EL (cell line): ENCODE data around the gene RIN3.
"Not testable (repeated sequence)": the region's sequence is repeated elsewhere in the genome, so short reads cannot be mapped to it uniquely, and the experiment has no call there.

ENCODE experiments used
- DNase-seq: peaks from one replicate; pipeline ENCODE4 v3.0.0-alpha.2; 2016

Gene RIN3

DNA sequence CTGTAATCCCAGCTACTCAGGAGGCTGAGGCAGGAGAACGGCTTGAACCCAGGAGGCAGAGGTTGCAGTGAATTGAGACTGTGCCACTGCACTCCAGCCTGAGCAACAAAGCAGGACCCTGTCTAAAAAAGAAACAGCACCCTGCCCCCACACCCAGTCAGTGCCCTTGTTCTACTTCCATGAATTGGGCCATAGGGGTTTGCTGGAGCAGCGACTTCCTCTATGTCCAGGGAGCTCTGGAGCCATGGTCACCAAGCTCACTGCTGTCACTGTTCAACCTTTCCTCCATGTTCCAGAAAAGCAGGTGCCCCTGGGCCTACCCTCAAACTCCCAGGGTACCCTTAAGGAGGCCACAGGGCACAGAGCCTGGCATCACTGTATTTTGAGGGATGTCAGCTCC, 116.8 kb downstream of the RIN3 start:
- DNase-seq, result no peak

DNA sequence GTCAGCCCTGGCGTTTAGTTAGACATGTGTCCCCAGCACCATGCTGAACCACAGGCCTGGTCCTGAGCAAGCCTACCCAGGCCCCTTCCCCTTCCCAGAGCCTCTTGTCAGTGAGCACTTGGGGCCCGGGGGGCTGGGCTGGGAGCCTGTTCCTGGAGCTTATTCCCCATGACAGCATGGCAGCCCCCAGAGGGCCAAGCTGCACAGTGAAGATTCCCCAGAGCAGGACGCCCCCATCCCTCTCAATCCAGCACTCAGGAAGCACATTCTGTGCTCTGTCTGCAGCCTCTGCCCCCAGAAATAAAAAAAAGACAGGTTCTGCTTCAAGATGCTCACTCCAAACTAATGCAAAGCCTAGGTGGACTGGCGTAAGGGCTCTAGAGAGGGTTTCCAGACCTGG, 117.5 kb downstream of the RIN3 start:
- DNase-seq, result no peak

- no peak for DNase-seq
Measured at GRCh38 chr14:92632546-92633273, 119.1 kb downstream of the RIN3 start.

DNA sequence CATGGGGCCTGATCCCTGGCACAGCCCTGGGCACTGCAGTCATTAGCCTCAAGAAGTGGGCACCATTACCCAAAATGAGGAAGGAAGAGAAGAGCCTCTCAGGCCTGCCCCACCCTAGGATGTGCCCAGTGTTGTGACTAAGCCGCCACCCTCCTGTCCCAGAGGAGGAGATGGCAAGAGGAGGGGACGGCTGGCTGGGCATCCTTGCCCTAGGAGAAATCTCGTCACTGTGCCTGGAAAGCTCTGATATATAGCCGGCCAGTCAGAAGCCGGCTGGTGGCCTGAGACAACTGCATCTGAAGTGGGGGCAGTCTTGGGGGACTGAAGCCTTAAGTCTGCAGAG, 119.7 kb downstream of the RIN3 start:
- no peak for DNase-seq

DNA sequence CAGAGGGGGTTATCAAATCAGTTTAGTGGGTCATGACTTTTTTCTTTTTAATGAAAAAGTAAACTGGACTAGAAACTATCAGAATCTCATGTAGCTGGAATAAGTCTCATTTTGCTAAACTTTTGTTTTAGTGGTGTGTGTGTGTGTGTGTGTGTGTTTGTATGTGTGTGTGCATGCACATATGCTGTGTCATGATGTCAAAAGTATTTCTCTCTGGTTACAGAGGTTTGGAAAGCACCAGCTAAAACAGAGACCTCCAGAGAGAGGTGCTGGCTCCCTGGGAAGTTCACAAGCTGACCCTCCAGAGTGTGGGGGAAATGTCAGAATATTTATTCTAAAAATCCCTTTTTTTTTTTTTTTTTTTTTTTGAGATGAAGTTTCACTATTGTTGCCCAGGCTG, 120.1 kb downstream of the RIN3 start:
- DNase-seq, result no peak

DNA sequence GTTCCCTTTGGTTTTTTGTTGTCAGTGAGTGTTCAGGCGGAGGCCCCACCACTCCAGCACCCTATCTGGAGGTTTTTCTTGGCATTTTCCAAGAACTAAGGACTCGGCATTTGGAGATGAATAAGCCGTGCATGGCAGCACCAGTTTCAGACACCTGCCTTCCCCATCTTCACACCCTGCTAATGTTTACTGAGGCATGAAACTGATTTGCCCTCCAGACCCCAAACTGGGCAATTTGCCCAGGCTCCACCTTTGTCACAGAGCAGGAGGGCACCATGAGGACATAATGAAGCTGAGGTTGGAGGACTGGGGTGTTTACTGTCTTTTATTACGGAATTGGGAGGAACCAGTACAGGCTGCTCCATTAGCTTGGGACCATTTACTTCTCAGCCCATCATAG, 121.5 kb downstream of the RIN3 start:
- no peak for DNase-seq

DNA sequence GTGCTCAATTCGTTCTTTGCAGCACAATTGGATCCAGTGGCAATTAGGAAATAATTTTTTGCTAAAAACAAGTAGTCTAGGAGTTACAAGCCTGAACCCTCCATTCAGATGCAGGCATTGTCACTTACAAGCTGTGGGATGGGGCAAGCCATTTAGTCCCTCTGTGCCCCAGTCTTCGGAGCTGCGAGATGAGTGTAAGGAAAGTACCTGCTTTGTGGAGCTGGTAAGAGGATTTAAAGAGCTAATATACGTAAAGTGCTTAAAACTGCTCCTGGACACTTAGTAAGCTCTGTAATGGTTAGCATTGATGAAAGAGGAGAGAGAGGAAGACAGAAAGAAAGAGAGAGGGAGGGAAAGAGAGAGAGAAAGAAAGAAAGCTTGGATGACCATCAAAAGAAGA, 122.3 kb downstream of the RIN3 start:
- DNase-seq, result no peak

DNA sequence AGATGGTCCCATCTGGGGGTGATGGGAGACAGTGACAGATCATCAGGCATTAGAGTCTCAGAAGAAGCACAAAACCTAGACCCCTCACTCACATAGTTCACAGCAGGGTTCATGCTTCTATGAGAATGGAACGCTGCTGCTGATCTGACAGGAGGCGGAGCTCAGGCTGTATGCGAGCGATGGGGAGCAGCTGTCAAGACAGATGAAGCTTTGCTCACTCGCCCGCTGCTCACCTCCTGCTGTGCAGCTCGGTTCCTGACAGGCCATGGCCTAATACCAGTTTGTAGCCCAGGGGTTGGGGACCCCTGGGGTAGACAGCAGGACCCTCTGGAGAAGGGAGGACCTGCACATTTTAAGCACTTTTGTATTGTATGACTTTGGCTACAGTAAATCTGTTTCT, 123.6 kb downstream of the RIN3 start:
- DNase-seq, result no peak

GRCh38 chr14:92637864-92638263, 124.3 kb downstream of the RIN3 start:
- no peak for DNase-seq

DNA sequence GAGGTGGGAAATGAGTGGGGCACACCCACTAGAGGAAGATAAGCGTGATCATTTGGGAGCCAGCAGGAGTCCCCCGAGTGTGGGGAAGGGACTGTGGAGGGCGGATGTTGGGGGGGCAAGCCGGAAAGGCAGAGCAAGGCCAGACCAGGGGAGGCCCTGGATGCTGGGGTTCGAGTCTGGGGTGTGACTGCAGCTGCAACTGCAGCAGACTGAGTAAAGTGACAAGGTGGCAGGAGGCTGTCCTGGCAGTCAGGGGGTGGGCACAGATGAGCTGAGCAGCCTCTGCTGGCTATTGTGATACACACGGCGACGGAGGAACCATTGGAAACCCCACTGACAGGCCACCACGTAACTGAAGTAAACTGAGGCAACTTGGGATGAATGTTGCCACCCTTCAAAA, 124.7 kb downstream of the RIN3 start:
- no peak for DNase-seq

DNA sequence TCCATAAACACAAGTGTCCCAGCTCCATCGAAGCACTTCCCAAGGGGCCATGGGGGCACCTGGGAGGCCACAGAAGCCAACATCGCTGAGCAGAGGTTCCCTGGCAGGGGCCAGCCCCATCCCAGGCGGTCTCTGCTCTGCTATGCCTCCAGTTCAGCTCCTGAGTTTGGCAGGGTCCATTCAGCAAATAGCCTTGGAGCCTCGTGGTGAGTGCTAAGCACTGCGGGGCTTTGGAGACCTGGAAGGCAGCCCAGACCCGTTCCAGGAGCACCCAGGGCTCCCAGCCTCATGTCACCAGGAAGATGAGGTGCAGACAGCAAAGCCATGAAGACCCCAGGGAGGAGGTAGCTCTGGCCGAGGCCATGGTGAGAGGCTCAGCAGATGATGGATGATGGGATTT, 125.3 kb downstream of the RIN3 start:
- no peak for DNase-seq

DNA sequence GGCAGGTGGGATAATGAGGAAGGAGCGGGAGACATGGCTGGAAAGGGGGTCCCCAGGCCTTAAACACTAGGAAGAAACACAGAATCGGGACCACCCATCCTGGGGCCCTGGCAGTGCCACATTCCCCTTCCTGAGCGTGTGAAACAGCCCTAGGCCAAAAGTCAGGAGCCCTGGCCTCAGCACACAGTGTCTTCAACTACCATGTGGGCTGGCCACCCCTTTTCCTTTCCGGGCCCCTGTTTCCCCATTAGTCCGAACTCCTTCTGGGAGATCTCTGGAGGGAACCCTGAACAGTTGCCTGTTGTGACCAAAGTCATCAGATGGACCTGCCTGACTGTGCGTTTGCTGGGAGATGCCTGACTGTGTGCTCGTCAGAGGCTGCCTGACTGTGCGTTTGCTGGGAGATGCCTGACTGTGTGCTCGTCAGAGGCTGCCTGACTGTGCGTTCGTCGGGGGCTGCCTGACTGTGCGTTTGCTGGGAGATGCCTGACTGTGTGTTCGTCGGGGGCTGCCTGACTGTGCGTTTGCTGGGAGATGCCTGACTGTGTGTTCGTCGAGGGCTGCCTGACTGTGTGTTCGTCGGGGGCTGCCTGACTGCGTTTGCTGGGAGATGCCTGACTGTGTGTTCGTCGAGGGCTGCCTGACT, 126.0 kb downstream of the RIN3 start:
- DNase-seq, result not testable (repeated sequence)

DNA sequence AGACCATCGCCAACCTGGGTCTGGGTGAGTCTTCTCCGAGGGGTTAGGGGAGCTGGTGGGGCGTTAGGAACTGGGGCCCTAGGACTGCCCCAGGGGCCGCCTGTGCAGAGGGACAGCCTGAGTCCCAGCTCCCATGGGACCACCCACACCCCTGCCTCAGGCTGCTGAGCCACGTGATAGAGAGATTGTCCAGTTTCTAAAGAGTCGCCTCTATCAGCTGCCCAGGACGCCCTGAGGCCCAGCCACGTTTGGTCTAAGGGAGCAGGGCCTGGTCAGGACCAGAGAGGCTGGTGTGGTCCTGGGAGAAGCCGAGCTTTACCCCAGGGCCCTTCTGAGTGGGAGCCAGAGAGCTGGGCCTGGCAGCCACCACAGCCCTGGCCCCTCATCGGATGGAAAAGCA, 127.7 kb downstream of the RIN3 start:
- no peak for DNase-seq

DNA sequence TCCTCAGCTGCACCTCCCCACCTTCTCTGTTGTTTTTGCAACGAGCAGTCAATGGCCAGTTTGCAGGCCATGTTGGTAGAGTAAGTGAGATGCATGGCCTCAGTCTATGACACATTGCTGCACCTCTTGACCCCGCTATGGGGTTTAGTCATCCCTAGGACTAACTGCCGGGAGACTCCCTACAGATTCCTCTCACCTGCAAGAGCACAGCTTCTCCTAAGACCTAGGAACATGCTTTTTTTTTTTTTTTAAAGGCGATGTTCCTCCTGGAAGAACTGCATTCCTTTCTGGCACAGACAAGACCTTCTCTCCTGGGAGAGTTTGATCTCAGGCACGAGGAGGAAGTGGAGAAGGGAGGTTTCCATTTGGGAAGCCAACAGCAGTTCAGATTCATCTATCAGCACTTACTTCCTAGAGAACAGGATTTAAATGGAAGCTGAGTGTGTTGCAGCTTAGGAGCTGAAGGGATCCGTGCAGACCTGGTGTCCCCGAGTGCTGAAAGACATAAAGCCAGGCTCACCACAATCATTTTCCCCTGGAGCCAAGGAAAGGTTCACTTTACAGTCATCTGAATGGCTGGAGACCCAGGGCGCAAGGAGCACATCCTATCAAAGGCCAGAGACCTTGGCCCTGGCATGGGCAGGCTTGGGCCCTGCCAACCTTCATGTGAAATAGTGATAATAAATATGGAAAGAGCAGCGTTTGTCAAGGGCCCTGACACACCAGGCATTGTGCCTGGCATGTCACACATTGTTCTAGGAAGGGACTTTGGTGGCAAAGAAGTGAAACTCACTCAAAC, 130.8 kb downstream of the RIN3 start:
- DNase-seq, result peak; percentile 87

GRCh38 chr14:92644970-92645515, 131.5 kb downstream of the RIN3 start:
- DNase-seq, result no peak

DNA sequence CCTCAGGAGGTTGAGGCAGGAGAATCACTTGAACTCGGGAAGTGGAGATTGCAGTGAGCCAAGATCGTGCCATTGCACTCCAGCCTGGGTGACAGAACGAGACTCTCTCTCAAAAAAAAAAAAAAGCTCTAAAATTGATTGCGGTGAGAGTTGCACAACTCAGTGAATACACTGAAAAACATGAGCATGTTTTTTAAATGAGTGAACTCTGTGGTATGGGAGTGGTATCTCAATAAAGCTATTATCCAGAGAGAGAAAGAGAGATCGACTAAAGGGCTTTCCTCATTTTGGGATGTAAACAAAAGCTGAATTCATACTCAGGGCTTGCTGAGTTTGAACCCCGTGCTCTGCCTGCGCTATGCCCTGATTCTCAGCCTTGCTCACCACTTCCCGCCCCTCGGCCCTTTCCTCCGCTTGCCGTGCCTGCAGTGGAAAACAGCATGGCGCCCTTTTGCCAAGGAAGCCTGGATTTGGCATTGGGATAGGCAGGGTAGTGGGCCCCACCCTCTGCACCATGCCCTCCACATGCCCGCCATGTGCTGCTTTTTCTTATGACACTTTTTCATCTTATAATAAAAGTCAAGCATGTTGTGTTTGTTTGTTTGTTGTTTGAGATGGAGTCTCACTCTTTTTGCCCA, 132.4 kb downstream of the RIN3 start:
- DNase-seq, result peak; percentile 92

GRCh38 chr14:92646952-92647796, 133.6 kb downstream of the RIN3 start:
- DNase-seq, result peak; percentile 88

GRCh38 chr14:92647797-92648279, 134.3 kb downstream of the RIN3 start:
- peak; percentile 69 for DNase-seq

DNA sequence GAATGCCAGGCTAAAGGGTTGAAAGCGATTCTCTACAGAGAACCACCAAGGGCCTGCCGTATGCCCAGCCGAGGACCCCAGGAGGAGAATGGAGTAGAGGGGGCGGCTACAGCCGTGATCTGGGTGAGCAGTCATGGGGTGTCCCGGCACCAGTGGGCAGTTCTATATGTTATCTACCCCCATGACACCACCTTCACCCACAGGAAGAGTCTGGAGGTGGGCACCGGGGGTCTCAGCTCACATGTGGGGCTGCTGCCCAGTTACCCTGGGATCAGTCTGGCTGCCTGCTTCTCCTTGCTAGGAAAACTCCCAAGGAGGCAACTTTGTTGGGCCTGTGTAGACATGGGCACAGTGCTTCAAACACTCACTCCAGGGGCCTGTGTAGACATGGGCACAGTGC, 135.5 kb downstream of the RIN3 start:
- DNase-seq, result no peak

GRCh38 chr14:92649934-92650545, 136.5 kb downstream of the RIN3 start:
- DNase-seq, result no peak

- no peak for DNase-seq
Measured at GRCh38 chr14:92650581-92651105, 137.1 kb downstream of the RIN3 start.
